Activated CD4-positive, alpha-beta memory T cell treated with anti-CD3 and anti-CD28 coated beads, Interleukin-2, amount 10 ng/mL, durations not matched to agents 7 days and 5 days (primary cell): ENCODE measurements around the gene PLD3. TPM values are rescaled to one million over a fixed set of nuclear protein-coding genes. Genes with fewer than 3 reads are reported as not detected.

Experiments
- CTCF ChIA-PET: fragments of 350-600 bp; sonication (Branson Sonifier 250); formaldehyde crosslinking; loops from one replicate; lab custom pipeline; 2021; ENCODE audit warnings: antibody characterized with exemption, inconsistent platforms; lab: Charles Lee
- POLR2A ChIA-PET: fragments of 350-600 bp; sonication (Branson Sonifier 250); formaldehyde crosslinking; loops from one replicate; lab custom pipeline; 2021; ENCODE audit warnings: antibody characterized with exemption; lab: Charles Lee
- DNase-seq: peaks from one replicate; pipeline ENCODE4 v3.0.0-alpha.2; 2020
- H3K27ac Mint-ChIP-seq: one replicate; pipeline ENCODE4 v1.8.0; 2021; ENCODE audit warnings: mild to moderate bottlenecking, mixed read lengths
- H3K27me3 Mint-ChIP-seq: one replicate; pipeline ENCODE4 v1.8.0; 2021; ENCODE audit warnings: mixed read lengths
- H3K36me3 Mint-ChIP-seq: one replicate; pipeline ENCODE4 v1.8.0; 2021; ENCODE audit warnings: low read depth, mixed read lengths
- H3K4me1 Mint-ChIP-seq: one replicate; pipeline ENCODE4 v1.8.0; 2021; ENCODE audit warnings: mixed read lengths
- H3K4me3 Mint-ChIP-seq: one replicate; pipeline ENCODE4 v1.8.0; 2021; ENCODE audit warnings: mild to moderate bottlenecking, mixed read lengths
- H3K9me3 Mint-ChIP-seq: one replicate; pipeline ENCODE4 v1.8.0; 2021; ENCODE audit warnings: mixed read lengths
- total RNA-seq, 2 experiments: library from RNA; stranded (reverse); gene quantifications; one replicate each; pipeline ENCODE4 v1.2.3, GENCODE V29; 2021

The PLD3 gene
- total RNA-seq, 2 experiments from 2014 or later, result 92.4 to 100 TPM

- ChIA-PET POLR2A (no interaction called here), CTCF (no interaction called here)
- no peaks in the 10 kb centered on the region for H3K9me3 Mint-ChIP-seq
- H3K27ac Mint-ChIP-seq, result no peak overlapping the region
- H3K4me1 Mint-ChIP-seq, result peaks cover 2% of the 10 kb centered on the region
- H3K36me3 Mint-ChIP-seq, result no peaks in the 10 kb centered on the region
- no peak for DNase-seq
- peaks cover 6% of the 10 kb centered on the region for H3K27me3 Mint-ChIP-seq
- H3K4me3 Mint-ChIP-seq, result no peak overlapping the region
These were observed 41.0 kb downstream of the PLD3 start for GRCh38 chr19:40389404-40390083.

DNA sequence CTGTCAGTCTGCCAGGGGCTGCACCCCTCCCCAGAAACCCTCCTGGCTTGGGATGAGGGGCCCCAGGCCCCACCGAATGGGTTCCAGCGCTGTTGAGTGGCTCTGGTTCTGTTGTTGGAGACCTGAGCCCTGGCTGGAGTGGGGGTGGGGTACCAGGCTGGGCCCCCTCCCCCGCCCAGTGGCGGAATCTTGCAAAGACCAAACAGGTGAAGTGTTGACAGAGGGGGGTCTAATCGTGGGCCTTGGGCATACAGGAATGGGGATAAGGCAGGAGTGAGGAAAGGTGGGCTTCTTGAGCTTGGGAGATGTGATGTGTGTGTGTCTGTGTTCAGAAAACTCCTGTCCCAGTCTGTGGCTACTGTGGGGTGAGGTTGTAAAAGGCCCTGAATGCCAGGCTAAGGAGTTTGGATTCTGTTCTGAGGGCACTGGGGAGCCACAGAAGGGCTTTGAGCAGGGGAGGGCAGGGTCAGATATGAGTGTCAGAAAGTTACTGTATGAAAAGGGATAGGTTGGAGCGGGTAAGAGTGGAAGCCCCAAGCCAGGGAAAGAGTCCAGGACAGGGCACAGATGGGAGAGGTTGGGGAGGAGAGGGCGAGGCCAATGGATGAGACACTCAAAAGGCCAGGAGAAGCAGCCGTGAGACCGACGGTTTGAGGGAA, 41.7 kb downstream of the PLD3 start, which contains the start of gene HIPK4:
Gene HIPK4 (minus strand): TSS at position 98 of the 659 bp plus-strand sequence. CDS start 279 bp downstream, outside the sequence.
- no peaks in the 10 kb centered on the region for H3K36me3 Mint-ChIP-seq
- DNase-seq, result no peak
- CTCF ChIA-PET, result no interaction called here
- no peaks in the 10 kb centered on the region for H3K9me3 Mint-ChIP-seq
- H3K4me1 Mint-ChIP-seq, result peaks cover 2% of the 10 kb centered on the region
- POLR2A ChIA-PET, result no interaction called here
- no peak within 1 kb of the TSS for H3K4me3 Mint-ChIP-seq
- peaks cover 2% of the 10 kb centered on the region for H3K27me3 Mint-ChIP-seq
- no peak within 1 kb of the TSS for H3K27ac Mint-ChIP-seq

- ChIA-PET CTCF (no interaction called here), POLR2A (no interaction called here)
- Mint-ChIP-seq H3K27ac (no peak overlapping the region), H3K36me3 (no peaks in the 10 kb centered on the region), H3K4me3 (no peak overlapping the region), H3K4me1 (no peaks in the 10 kb centered on the region), H3K27me3 (no peaks in the 10 kb centered on the region), H3K9me3 (no peaks in the 10 kb centered on the region)
- DNase-seq, result no peak
These were observed 43.6 kb downstream of the PLD3 start for GRCh38 chr19:40392123-40392522.

- no peaks in the 10 kb centered on the region for H3K4me1 Mint-ChIP-seq
- ChIA-PET CTCF (no interaction called here), POLR2A (interaction anchor here (0.6 kb wide), 1 partner anchor 129 kb away, joined by 4 read pairs; no protein-coding TSS in a partner anchor)
- no peaks in the 10 kb centered on the region for H3K27me3 Mint-ChIP-seq
- H3K9me3 Mint-ChIP-seq, result no peaks in the 10 kb centered on the region
- no peaks in the 10 kb centered on the region for H3K36me3 Mint-ChIP-seq
- H3K27ac Mint-ChIP-seq, result no peak overlapping the region
- no peak for DNase-seq
- no peak overlapping the region for H3K4me3 Mint-ChIP-seq
These were observed 44.5 kb downstream of the PLD3 start for GRCh38 chr19:40392894-40393517.

- ChIA-PET POLR2A (interaction anchor here (1.8 kb wide), 1 partner anchor 10 kb away, joined by 5 read pairs; no protein-coding TSS in a partner anchor), CTCF (no interaction called here)
- H3K27me3 Mint-ChIP-seq, result no peaks in the 10 kb centered on the region
- DNase-seq, result no peak
- H3K4me1 Mint-ChIP-seq, result peaks cover 8% of the 10 kb centered on the region
- H3K9me3 Mint-ChIP-seq, result no peaks in the 10 kb centered on the region
- H3K36me3 Mint-ChIP-seq, result no peaks in the 10 kb centered on the region
- H3K27ac Mint-ChIP-seq, result no peak overlapping the region
- no peak overlapping the region for H3K4me3 Mint-ChIP-seq
These were observed 45.7 kb downstream of the PLD3 start for GRCh38 chr19:40393894-40394815.

DNA sequence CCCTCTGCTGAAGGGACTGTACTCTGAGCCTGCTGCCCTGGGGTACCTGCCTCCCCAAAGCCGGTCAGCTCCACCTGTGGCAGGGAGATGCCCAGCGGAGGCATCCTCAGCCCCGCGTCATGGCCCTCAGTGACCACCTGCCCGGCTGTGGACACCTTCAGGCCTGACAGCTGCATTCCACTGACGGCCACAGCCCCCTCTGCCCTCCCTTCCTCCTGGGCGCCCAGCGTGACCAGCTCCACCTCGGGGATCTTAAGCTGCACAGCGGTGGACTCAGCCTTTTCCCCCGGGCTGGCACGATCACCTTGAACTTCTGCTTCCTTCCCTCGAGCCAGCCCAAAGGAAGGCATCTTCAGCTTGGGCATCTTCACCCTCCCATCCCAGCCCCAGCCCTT, 46.3 kb downstream of the PLD3 start:
- Mint-ChIP-seq H3K4me3 (no peak overlapping the region), H3K27me3 (no peaks in the 10 kb centered on the region), H3K9me3 (no peaks in the 10 kb centered on the region), H3K27ac (no peak overlapping the region), H3K4me1 (peaks cover 13% of the 10 kb centered on the region), H3K36me3 (no peaks in the 10 kb centered on the region)
- ChIA-PET CTCF (no interaction called here), POLR2A (interaction anchor here (1.3 to 1.8 kb wide), 2 partner anchors 9 to 48 kb away, joined by 3 to 5 read pairs; no protein-coding TSS in a partner anchor)
- no peak for DNase-seq

DNA sequence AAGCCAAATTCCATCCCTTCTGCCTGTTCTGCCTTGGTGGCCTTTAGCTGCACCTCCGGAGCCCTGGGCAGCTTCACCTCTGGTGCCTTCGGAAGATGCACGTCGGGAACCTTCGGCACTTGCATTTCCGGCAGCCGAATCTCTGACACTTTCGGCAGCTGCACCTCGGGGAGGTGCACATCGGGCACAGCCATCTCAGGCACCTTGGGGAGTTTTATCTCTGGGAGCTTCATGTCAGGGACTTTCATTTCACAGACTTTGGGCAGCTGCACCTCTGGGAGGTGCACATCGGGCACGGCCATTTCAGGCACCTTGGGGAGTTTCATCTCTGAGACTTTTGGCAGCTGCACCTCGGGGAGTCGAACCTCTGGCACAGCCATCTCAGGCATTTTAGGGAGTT, 47.5 kb downstream of the PLD3 start:
- ChIA-PET CTCF (interaction anchor here (0.7 to 2.2 kb wide), 2 partner anchors 25 to 179 kb away, joined by 3 to 7 read pairs; no protein-coding TSS in a partner anchor), POLR2A (interaction anchor here (1.3 to 1.8 kb wide), 2 partner anchors 8 to 47 kb away, joined by 3 to 5 read pairs; no protein-coding TSS in a partner anchor)
- H3K4me3 Mint-ChIP-seq, result no peak overlapping the region
- no peaks in the 10 kb centered on the region for H3K9me3 Mint-ChIP-seq
- peaks cover 3% of the 10 kb centered on the region for H3K27me3 Mint-ChIP-seq
- peaks cover 14% of the 10 kb centered on the region for H3K4me1 Mint-ChIP-seq
- no peak overlapping the region for H3K27ac Mint-ChIP-seq
- DNase-seq, result no peak
- no peaks in the 10 kb centered on the region for H3K36me3 Mint-ChIP-seq

- POLR2A ChIA-PET, result interaction anchor here (1.2 kb wide), 1 partner anchor 16 kb away, joined by 3 read pairs; no protein-coding TSS in a partner anchor
- H3K27me3 Mint-ChIP-seq, result peaks cover 3% of the 10 kb centered on the region
- CTCF ChIA-PET, result interaction anchor here (0.6 to 2.2 kb wide), 3 partner anchors 24 to 197 kb away, joined by 3 to 7 read pairs (median 4); no protein-coding TSS in a partner anchor
- peaks cover 14% of the 10 kb centered on the region for H3K4me1 Mint-ChIP-seq
- no peak for DNase-seq
- no peaks in the 10 kb centered on the region for H3K36me3 Mint-ChIP-seq
- H3K4me3 Mint-ChIP-seq, result no peak overlapping the region
- no peaks in the 10 kb centered on the region for H3K9me3 Mint-ChIP-seq
- no peak overlapping the region for H3K27ac Mint-ChIP-seq
These were observed 48.5 kb downstream of the PLD3 start for GRCh38 chr19:40396886-40397567.

- H3K27me3 Mint-ChIP-seq, result peaks cover 3% of the 10 kb centered on the region
- no peaks in the 10 kb centered on the region for H3K9me3 Mint-ChIP-seq
- H3K4me1 Mint-ChIP-seq, result peaks cover 14% of the 10 kb centered on the region
- H3K4me3 Mint-ChIP-seq, result no peak overlapping the region
- POLR2A ChIA-PET, result interaction anchor here (1.2 kb wide), 1 partner anchor 16 kb away, joined by 3 read pairs; no protein-coding TSS in a partner anchor
- H3K36me3 Mint-ChIP-seq, result no peaks in the 10 kb centered on the region
- CTCF ChIA-PET, result interaction anchor here (2.2 kb wide), 1 partner anchor 23 kb away, joined by 7 read pairs; no protein-coding TSS in a partner anchor
- no peak for DNase-seq
- H3K27ac Mint-ChIP-seq, result no peak overlapping the region
These were observed 49.0 kb downstream of the PLD3 start for GRCh38 chr19:40397568-40397906.

- Mint-ChIP-seq H3K27me3 (peaks cover 3% of the 10 kb centered on the region), H3K4me1 (peaks cover 18% of the 10 kb centered on the region), H3K9me3 (no peaks in the 10 kb centered on the region), H3K27ac (no peak overlapping the region), H3K4me3 (no peak overlapping the region), H3K36me3 (no peaks in the 10 kb centered on the region)
- ChIA-PET POLR2A (interaction anchor here (0.8 to 1.1 kb wide), 3 partner anchors 18 to 68 kb away, joined by 3 to 4 read pairs (median 3); no protein-coding TSS in a partner anchor), CTCF (interaction anchor here (0.6 kb wide), 1 partner anchor 21 kb away, joined by 3 read pairs; no protein-coding TSS in a partner anchor)
- peak; percentile 63 for DNase-seq
These were observed 50.1 kb downstream of the PLD3 start for GRCh38 chr19:40398417-40399131.

DNA sequence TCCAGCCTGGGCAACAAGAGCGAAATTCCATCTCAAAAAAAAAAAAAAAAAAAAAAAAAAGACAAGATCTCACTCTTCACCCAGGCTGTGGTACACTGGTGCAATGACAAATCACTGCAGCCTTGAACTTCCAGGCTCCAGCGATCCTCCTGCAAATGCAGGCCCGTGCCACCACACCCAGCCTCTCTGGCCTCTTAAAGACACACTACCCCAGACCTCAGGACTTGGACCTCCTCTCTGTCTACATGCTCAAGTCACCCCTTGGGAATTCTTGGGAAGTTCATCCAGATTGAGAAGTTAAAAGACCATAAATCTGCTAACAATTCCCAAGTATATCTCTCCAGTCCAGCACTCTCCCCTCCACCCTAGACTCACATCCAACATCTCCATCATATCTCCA, 52.1 kb downstream of the PLD3 start:
- Mint-ChIP-seq H3K4me1 (peaks cover 26% of the 10 kb centered on the region), H3K27me3 (peaks cover 3% of the 10 kb centered on the region), H3K9me3 (no peaks in the 10 kb centered on the region), H3K36me3 (no peaks in the 10 kb centered on the region), H3K4me3 (no peak overlapping the region), H3K27ac (no peak overlapping the region)
- CTCF ChIA-PET, result interaction anchor here (1.4 kb wide), 1 partner anchor 20 kb away, joined by 5 read pairs; no protein-coding TSS in a partner anchor
- DNase-seq, result no peak
- POLR2A ChIA-PET, result no interaction called here
